CD8-positive, alpha-beta memory T cell (primary cell): ENCODE measurements around the gene MX2. TPM values are rescaled to one million over a fixed set of nuclear protein-coding genes. Genes with fewer than 3 reads are reported as not detected.

Experiments
- CTCF ChIA-PET: fragments of 350-600 bp; sonication (Branson Sonifier 250); formaldehyde crosslinking; loops from one replicate; lab custom pipeline; 2021; ENCODE audit warnings: antibody characterized with exemption; lab: Charles Lee
- POLR2A ChIA-PET: fragments of 350-600 bp; sonication (Branson Sonifier 250); formaldehyde crosslinking; loops from one replicate; lab custom pipeline; 2021; ENCODE audit warnings: antibody characterized with exemption; lab: Charles Lee
- DNase-seq, 5 donors: peaks; one replicate each; pipeline versions ENCODE4 v3.0.0 to v3.0.0-alpha.2; 2020 to 2022; ENCODE audit warnings: mixed read lengths in 1 of 5
- H3K27ac ChIP-seq: one replicate; pipeline ENCODE4 v1.7.0; 2013; ENCODE audit warnings: low read depth, mild to moderate bottlenecking, low read length, moderate library complexity
- H3K27me3 ChIP-seq: 2 replicates; pipeline ENCODE4 v1.7.0; 2013; ENCODE audit warnings: low read length, mild to moderate bottlenecking; ENCODE audit not compliant: insufficient read depth, poor library complexity, severe bottlenecking
- H3K36me3 ChIP-seq: 2 replicates; pipeline ENCODE4 v1.7.0; 2013; ENCODE audit warnings: mild to moderate bottlenecking, low read length, moderate library complexity; ENCODE audit not compliant: insufficient read depth
- H3K4me1 ChIP-seq: 2 replicates; pipeline ENCODE4 v1.7.0; 2013; ENCODE audit warnings: mild to moderate bottlenecking, low read length, moderate library complexity; ENCODE audit not compliant: insufficient read depth
- H3K4me3 ChIP-seq: 2 replicates; pipeline ENCODE4 v1.7.0; 2013; ENCODE audit warnings: mild to moderate bottlenecking, low read length
- H3K9me3 ChIP-seq: 2 replicates; pipeline ENCODE4 v1.7.0; 2013; ENCODE audit warnings: mild to moderate bottlenecking, low read length
- H3K27ac Mint-ChIP-seq, 8 donors: one replicate each; pipeline ENCODE4 v1.8.0; 2020 to 2021; ENCODE audit warnings: mixed read lengths in 8 of 8, mild to moderate bottlenecking in 6 of 8, inconsistent platforms in 3 of 8, moderate library complexity in 3 of 8
- H3K27me3 Mint-ChIP-seq, 2 donors: one replicate each; pipeline ENCODE4 v1.8.0; 2020 to 2021; ENCODE audit warnings: mixed read lengths in 2 of 2, mild to moderate bottlenecking in 1 of 2, moderate library complexity in 1 of 2
- H3K36me3 Mint-ChIP-seq, 3 donors: one replicate each; pipeline ENCODE4 v1.8.0; 2020 to 2021; ENCODE audit warnings: mixed read lengths in 3 of 3, inconsistent platforms in 1 of 3, mild to moderate bottlenecking in 1 of 3
- H3K4me1 Mint-ChIP-seq, 3 donors: one replicate each; pipeline ENCODE4 v1.8.0; 2020 to 2021; ENCODE audit warnings: mixed read lengths in 3 of 3, inconsistent platforms in 1 of 3, mild to moderate bottlenecking in 1 of 3
- H3K4me3 Mint-ChIP-seq, 7 donors: one replicate each; pipeline ENCODE4 v1.8.0; 2020 to 2021; ENCODE audit warnings: mixed read lengths in 7 of 7, mild to moderate bottlenecking in 6 of 7, moderate library complexity in 4 of 7, inconsistent platforms in 2 of 7
- H3K9me3 Mint-ChIP-seq, 5 donors: one replicate each; pipeline ENCODE4 v1.8.0; 2020 to 2022; ENCODE audit warnings: mixed read lengths in 5 of 5, mild to moderate bottlenecking in 3 of 5, moderate library complexity in 2 of 5, inconsistent platforms in 1 of 5
- polyA plus RNA-seq: library from polyadenylated mRNA; unstranded; fragments of 300-500 nt; fragmentation: Illumina TruSeq; gene quantifications from one replicate; pipeline ENCODE4 v1.2.3, GENCODE V29; 2021
- total RNA-seq, 2 experiments: library from RNA; stranded (reverse); gene quantifications; one replicate each; pipeline ENCODE4 v1.2.3, GENCODE V29; 2021

Gene MX2
- total and polyA plus RNA-seq, 3 experiments from 2014 or later = 13.2 to 37.2 (median 17.1) TPM

- no peaks in the 10 kb centered on the region for H3K4me1 ChIP-seq
- POLR2A ChIA-PET = no interaction called here
- CTCF ChIA-PET = no interaction called here
- no peak overlapping the region for H3K4me3 Mint-ChIP-seq
- DNase-seq = no peak
- H3K36me3 ChIP-seq = no peaks in the 10 kb centered on the region
- no peaks in the 10 kb centered on the region for H3K9me3 ChIP-seq
- no peak overlapping the region for H3K27ac ChIP-seq
- H3K9me3 Mint-ChIP-seq = no peaks in the 10 kb centered on the region
- no peaks in the 10 kb centered on the region for H3K4me1 Mint-ChIP-seq
- no peak overlapping the region for H3K27ac Mint-ChIP-seq
- H3K27me3 Mint-ChIP-seq = peaks cover 0 to 2% of the 10 kb centered on the region in 2 donors
- H3K36me3 Mint-ChIP-seq = peaks cover 0 to 2% (median 0%) of the 10 kb centered on the region in 3 donors
- no peak overlapping the region for H3K4me3 ChIP-seq
- H3K27me3 ChIP-seq = no peaks in the 10 kb centered on the region
Observed at GRCh38 chr21:41327753-41328152, 34.1 kb upstream of the MX2 start.

- peaks cover 0 to 12% (median 0%) of the 10 kb centered on the region in 3 donors for H3K36me3 Mint-ChIP-seq
- no peaks in the 10 kb centered on the region for H3K4me1 ChIP-seq
- H3K4me3 Mint-ChIP-seq = no peak overlapping the region
- ChIA-PET POLR2A (no interaction called here), CTCF (no interaction called here)
- H3K27me3 Mint-ChIP-seq = peaks cover 0 to 8% of the 10 kb centered on the region in 2 donors
- H3K36me3 ChIP-seq = no peaks in the 10 kb centered on the region
- H3K9me3 ChIP-seq = no peaks in the 10 kb centered on the region
- no peaks in the 10 kb centered on the region for H3K4me1 Mint-ChIP-seq
- no peak for DNase-seq
- H3K27me3 ChIP-seq = no peaks in the 10 kb centered on the region
- H3K4me3 ChIP-seq = no peak overlapping the region
- no peak overlapping the region for H3K27ac Mint-ChIP-seq
- peaks cover 4 to 6% (median 5%) of the 10 kb centered on the region in 5 donors for H3K9me3 Mint-ChIP-seq
- no peak overlapping the region for H3K27ac ChIP-seq
Observed at GRCh38 chr21:41328660-41329607, 32.9 kb upstream of the MX2 start.

GRCh38 chr21:41333752-41334151 is 28.1 kb upstream of the MX2 start:
- peaks cover 6 to 13% (median 8%) of the 10 kb centered on the region in 5 donors for H3K9me3 Mint-ChIP-seq
- POLR2A ChIA-PET = no interaction called here
- H3K4me3 ChIP-seq = no peak overlapping the region
- CTCF ChIA-PET = no interaction called here
- H3K27ac ChIP-seq = no peak overlapping the region
- H3K4me1 Mint-ChIP-seq = no peaks in the 10 kb centered on the region
- no peaks in the 10 kb centered on the region for H3K36me3 ChIP-seq
- no peaks in the 10 kb centered on the region for H3K4me1 ChIP-seq
- no peaks in the 10 kb centered on the region for H3K27me3 ChIP-seq
- no peaks in the 10 kb centered on the region for H3K9me3 ChIP-seq
- no peak for DNase-seq
- H3K27ac Mint-ChIP-seq = no peak overlapping the region
- no peak overlapping the region for H3K4me3 Mint-ChIP-seq
- H3K36me3 Mint-ChIP-seq = peaks cover 0 to 20% (median 0%) of the 10 kb centered on the region in 3 donors
- peaks cover 0 to 8% of the 10 kb centered on the region in 2 donors for H3K27me3 Mint-ChIP-seq

- peaks cover 1 to 15% of the 10 kb centered on the region in 2 donors for H3K27me3 Mint-ChIP-seq
- Histone ChIP-seq H3K27me3 (no peaks in the 10 kb centered on the region), H3K27ac (no peak overlapping the region), H3K4me1 (no peaks in the 10 kb centered on the region), H3K4me3 (no peak overlapping the region), H3K9me3 (no peaks in the 10 kb centered on the region), H3K36me3 (no peaks in the 10 kb centered on the region)
- DNase-seq = no peak
- POLR2A ChIA-PET = no interaction called here
- CTCF ChIA-PET = no interaction called here
- H3K27ac Mint-ChIP-seq = no peak overlapping the region
- H3K9me3 Mint-ChIP-seq = peaks cover 6 to 14% (median 13%) of the 10 kb centered on the region in 5 donors
- no peak overlapping the region for H3K4me3 Mint-ChIP-seq
- H3K4me1 Mint-ChIP-seq = no peaks in the 10 kb centered on the region
- peaks cover 0 to 25% (median 2%) of the 10 kb centered on the region in 3 donors for H3K36me3 Mint-ChIP-seq
Observed at GRCh38 chr21:41337515-41337914, 24.3 kb upstream of the MX2 start.

- H3K36me3 ChIP-seq = no peaks in the 10 kb centered on the region
- no peaks in the 10 kb centered on the region for H3K4me1 ChIP-seq
- no peaks in the 10 kb centered on the region for H3K9me3 ChIP-seq
- CTCF ChIA-PET = no interaction called here
- DNase-seq = no peak
- H3K27ac ChIP-seq = no peak overlapping the region
- peaks cover 0 to 18% (median 6%) of the 10 kb centered on the region in 3 donors for H3K36me3 Mint-ChIP-seq
- H3K27me3 Mint-ChIP-seq = peaks cover 1 to 20% of the 10 kb centered on the region in 2 donors
- no peak overlapping the region for H3K4me3 Mint-ChIP-seq
- no peaks in the 10 kb centered on the region for H3K27me3 ChIP-seq
- H3K9me3 Mint-ChIP-seq = peaks cover 6 to 18% (median 11%) of the 10 kb centered on the region in 5 donors
- no peak overlapping the region for H3K4me3 ChIP-seq
- POLR2A ChIA-PET = no interaction called here
- H3K4me1 Mint-ChIP-seq = no peaks in the 10 kb centered on the region
- no peak overlapping the region for H3K27ac Mint-ChIP-seq
Observed at GRCh38 chr21:41338455-41338854, 23.4 kb upstream of the MX2 start.

- H3K27me3 Mint-ChIP-seq = peaks cover 1 to 32% of the 10 kb centered on the region in 2 donors
- peaks cover 0 to 9% (median 3%) of the 10 kb centered on the region in 5 donors for H3K9me3 Mint-ChIP-seq
- H3K27ac ChIP-seq = no peak overlapping the region
- H3K4me3 ChIP-seq = no peak overlapping the region
- DNase-seq = no peak
- H3K4me1 Mint-ChIP-seq = no peaks in the 10 kb centered on the region
- H3K27ac Mint-ChIP-seq = no peak overlapping the region
- POLR2A ChIA-PET = no interaction called here
- CTCF ChIA-PET = no interaction called here
- no peak overlapping the region for H3K4me3 Mint-ChIP-seq
- H3K27me3 ChIP-seq = no peaks in the 10 kb centered on the region
- no peaks in the 10 kb centered on the region for H3K36me3 ChIP-seq
- peaks cover 0 to 6% (median 5%) of the 10 kb centered on the region in 3 donors for H3K36me3 Mint-ChIP-seq
- no peaks in the 10 kb centered on the region for H3K9me3 ChIP-seq
- H3K4me1 ChIP-seq = no peaks in the 10 kb centered on the region
Observed at GRCh38 chr21:41342035-41342434, 19.8 kb upstream of the MX2 start.

GRCh38 chr21:41344146-41344545 is 17.7 kb upstream of the MX2 start:
- peaks cover 6 to 48% of the 10 kb centered on the region in 2 donors for H3K27me3 Mint-ChIP-seq
- Histone ChIP-seq H3K4me3 (no peak overlapping the region), H3K36me3 (no peaks in the 10 kb centered on the region), H3K27ac (no peak overlapping the region), H3K9me3 (no peaks in the 10 kb centered on the region), H3K27me3 (no peaks in the 10 kb centered on the region), H3K4me1 (no peaks in the 10 kb centered on the region)
- H3K27ac Mint-ChIP-seq = no peak overlapping the region
- no peak for DNase-seq
- H3K36me3 Mint-ChIP-seq = peaks cover 0 to 6% (median 5%) of the 10 kb centered on the region in 3 donors
- POLR2A ChIA-PET = no interaction called here
- CTCF ChIA-PET = no interaction called here
- no peaks in the 10 kb centered on the region for H3K4me1 Mint-ChIP-seq
- H3K4me3 Mint-ChIP-seq = no peak overlapping the region
- H3K9me3 Mint-ChIP-seq = peaks cover 0 to 9% (median 3%) of the 10 kb centered on the region in 5 donors

GRCh38 chr21:41345356-41345755 is 16.5 kb upstream of the MX2 start:
- Histone ChIP-seq H3K27me3 (no peaks in the 10 kb centered on the region), H3K27ac (no peak overlapping the region), H3K4me3 (no peak overlapping the region), H3K4me1 (no peaks in the 10 kb centered on the region), H3K36me3 (no peaks in the 10 kb centered on the region), H3K9me3 (no peaks in the 10 kb centered on the region)
- Mint-ChIP-seq H3K4me1 (no peaks in the 10 kb centered on the region), H3K27me3 (peaks cover 9 to 50% of the 10 kb centered on the region in 2 donors), H3K4me3 (no peak overlapping the region), H3K36me3 (peaks cover 0 to 6% (median 5%) of the 10 kb centered on the region in 3 donors), H3K9me3 (peaks cover 0 to 9% (median 3%) of the 10 kb centered on the region in 5 donors), H3K27ac (no peak overlapping the region)
- ChIA-PET CTCF (no interaction called here), POLR2A (no interaction called here)
- DNase-seq = no peak
